Kidney glomerular epithelial cell (primary cell): ENCODE data around the gene EXOC5.
"Not testable (repeated sequence)": the region's sequence is repeated elsewhere in the genome, so short reads cannot be mapped to it uniquely, and the experiment has no call there.

Source experiments
- DNase-seq: peaks from one replicate; lab custom pipeline; 2025; lab: John Stamatoyannopoulos, UW

The EXOC5 gene

DNA sequence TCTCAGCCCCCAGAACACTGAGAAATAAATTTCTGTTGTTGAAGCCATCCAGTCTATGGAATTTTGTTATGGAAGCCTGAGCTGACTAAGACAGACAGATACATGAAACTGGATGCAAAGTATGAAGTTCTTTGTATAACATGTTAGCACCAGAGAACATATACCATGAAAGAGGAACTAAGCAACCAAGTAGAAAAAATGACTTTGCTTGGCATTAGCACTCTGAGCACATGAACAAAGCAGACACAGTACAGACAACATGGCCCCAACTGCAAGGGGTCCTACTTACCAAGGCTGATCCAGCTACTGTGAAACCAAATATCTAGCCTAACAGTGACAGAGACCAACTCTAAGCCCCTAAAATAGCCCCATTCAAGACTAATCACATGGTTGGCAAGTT lies 13.8 kb downstream of the EXOC5 start:
- no peak for DNase-seq

DNA sequence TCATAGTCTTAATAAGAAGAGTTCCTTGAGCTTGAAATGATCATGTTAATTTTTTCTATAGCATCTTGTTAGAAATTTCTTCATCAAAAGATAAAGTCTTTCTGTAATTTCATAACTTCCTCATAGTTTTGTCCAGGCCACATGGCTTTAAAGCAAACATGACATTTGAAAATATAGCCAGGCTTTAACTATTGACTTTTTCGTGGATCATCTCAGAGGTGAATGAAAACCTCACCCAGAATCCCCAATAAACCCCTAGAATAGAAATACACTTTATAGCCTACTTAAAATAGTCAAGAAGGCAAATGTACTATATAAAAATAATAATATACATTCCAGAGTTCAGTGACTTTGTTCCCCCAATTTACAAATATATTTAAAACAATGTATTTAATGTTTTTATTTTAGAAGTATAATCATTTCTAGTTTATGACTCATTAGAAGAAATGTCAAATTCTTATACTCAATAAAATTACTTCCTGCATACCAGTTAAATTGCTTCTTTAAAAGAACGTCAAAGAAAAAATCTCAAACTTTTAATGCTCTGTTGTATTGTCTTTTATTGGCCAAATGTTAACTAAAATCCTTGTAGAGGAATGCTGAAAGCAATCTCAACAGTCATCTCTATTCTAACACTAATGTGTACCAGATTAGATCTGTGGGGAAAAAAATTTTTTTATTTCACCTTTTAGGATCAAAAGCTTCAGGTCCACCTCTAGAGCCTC lies 21.6 kb downstream of the EXOC5 start:
- no peak for DNase-seq

DNA sequence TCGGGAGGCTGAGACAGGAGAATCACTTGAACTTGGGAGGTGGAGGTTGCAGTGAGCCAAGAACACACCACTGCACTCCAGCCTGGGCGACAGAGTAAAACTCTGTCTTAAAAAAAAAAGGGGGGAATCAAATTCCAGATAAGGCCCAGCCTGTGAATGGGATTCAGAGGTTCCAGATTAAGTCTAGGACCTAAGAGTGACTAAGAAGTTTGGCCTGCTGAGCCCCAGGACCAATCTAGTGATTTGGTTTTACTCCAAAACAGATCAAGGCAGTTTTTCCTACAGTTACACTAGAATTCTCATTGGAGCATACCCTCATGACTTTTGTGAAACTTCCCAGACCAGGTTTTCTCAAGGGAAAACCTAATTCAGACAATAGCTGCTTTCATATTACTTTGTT lies 22.8 kb downstream of the EXOC5 start:
- DNase-seq, result no peak

DNA sequence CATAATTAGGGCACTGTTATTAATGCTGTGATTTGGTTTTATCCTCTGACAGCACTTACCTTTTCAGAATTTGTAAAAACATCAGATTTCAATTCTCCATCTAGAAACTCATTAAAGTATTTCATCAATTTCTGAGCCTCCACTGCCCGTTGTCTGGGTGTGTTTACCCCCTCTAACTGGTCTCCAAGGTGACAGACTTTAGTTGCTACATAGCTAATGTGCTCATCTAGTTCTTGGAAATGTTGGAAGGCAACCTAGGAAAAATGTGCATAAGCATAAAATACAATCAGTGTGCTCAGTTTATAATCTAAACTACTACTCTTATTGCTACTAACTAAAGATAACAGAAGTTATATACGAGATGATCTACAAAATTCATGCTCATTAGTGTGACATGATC lies 24.6 kb downstream of the EXOC5 start:
- DNase-seq, result no peak

DNA sequence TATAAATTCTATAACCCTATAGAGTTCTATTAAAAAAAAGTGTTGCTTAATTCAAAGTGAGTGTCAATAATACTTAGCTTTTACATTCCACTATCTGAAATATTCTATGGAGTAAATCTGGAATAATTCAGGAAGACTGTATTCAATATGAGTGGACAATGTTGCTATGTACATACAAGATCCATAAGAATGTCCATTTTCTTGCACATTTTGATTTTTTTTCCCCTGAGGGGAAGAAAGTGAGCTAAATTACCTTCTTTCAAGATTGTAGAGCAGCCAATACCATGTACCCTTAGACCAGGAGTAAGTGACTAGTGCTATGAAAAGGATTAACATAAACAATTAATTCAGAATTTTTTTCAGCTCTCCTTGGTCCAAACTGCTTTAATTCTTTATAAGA lies 25.4 kb downstream of the EXOC5 start:
- no peak for DNase-seq

- DNase-seq, result not testable (repeated sequence)
Observed at GRCh38 chr14:57240115-57240514, 28.6 kb downstream of the EXOC5 start.

- no peak for DNase-seq
Observed at GRCh38 chr14:57232006-57232405, 36.7 kb downstream of the EXOC5 start.

- DNase-seq, result not testable (repeated sequence)
Observed at GRCh38 chr14:57228320-57228719, 40.4 kb downstream of the EXOC5 start.

GRCh38 chr14:57227083-57227482 lies 41.6 kb downstream of the EXOC5 start:
- no peak for DNase-seq

- DNase-seq, result no peak
Observed at GRCh38 chr14:57221931-57222330, 46.8 kb downstream of the EXOC5 start.

DNA sequence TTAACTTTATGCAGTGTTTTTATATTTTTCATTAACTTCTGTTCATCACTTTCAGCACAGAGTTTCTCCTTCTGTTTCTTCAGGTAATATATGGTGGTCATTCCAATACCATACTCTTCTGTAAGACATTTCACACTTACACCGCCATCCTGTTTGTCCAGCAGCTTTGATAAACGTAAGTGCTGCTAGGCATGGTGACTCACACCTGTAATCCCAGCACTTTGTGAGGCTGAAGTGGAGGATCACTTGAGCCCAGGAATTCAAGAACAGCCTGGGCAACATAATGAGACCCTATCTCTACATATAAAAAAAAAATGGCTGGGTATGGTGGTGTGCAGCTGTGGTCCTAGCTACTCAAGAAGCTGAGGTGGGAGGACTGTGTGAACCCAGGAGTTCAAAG lies 55.8 kb downstream of the EXOC5 start:
- DNase-seq, result no peak

- peak; percentile 30 for DNase-seq
Observed at GRCh38 chr14:57209561-57209960, 59.1 kb downstream of the EXOC5 start.

DNA sequence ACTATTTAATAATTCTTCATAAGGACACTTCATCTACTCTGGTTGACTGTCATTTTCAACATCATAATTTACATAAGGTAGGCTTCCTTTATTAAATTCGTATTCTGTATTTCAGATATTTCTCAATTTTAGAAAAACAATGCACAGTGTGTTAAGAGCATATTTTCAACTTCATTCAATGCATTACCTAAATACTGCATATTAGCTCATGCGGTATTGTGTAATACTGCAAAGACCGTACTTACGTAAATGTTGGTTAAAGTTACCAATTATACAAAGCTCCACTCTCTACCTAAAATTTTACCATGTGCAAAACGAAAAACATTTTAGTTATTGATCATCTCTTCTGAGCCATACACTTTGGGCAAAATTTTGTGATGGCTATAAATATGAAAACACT lies 62.8 kb downstream of the EXOC5 start:
- no peak for DNase-seq

- DNase-seq, result not testable (repeated sequence)
Observed at GRCh38 chr14:57202672-57203071, 66.0 kb downstream of the EXOC5 start.

DNA sequence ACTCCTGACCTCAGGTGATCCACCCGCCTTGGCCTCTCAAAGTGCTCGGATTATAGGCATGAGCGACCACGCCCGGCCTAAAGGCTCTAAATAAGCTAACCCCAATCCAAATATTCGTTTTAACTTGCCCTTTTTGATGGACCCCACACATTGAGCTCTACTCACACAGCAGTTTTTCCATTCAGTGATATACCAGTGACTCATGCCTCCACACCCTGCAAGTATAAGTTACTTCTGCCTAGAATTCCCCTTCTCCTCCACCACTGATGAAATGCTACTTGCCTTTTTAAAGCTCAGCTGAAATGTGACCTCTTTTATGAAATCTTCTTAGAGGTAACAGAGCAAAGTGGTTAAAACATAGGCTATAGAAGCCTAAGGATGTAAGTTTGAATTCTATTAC lies 68.8 kb downstream of the EXOC5 start:
- peak; percentile 21 for DNase-seq

DNA sequence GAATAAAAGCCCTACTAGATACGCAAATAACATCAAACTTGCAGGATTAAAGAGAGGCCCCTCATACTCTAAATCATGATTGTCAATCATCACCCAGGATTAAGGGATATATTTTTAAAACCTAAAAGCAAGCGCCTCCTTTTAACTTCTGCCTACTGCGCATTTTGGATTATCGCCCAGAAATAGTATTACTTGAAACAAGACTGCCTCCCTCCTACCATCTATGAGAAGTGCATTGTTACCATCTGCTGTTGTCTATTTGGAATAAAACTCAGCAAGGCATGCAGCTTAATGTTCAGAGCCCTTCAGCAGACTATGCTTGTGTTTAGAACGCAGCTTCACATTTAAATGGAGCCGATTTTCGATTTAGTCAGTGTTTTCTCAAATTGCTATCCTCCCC lies 79.6 kb downstream of the EXOC5 start:
- DNase-seq, result no peak

DNA sequence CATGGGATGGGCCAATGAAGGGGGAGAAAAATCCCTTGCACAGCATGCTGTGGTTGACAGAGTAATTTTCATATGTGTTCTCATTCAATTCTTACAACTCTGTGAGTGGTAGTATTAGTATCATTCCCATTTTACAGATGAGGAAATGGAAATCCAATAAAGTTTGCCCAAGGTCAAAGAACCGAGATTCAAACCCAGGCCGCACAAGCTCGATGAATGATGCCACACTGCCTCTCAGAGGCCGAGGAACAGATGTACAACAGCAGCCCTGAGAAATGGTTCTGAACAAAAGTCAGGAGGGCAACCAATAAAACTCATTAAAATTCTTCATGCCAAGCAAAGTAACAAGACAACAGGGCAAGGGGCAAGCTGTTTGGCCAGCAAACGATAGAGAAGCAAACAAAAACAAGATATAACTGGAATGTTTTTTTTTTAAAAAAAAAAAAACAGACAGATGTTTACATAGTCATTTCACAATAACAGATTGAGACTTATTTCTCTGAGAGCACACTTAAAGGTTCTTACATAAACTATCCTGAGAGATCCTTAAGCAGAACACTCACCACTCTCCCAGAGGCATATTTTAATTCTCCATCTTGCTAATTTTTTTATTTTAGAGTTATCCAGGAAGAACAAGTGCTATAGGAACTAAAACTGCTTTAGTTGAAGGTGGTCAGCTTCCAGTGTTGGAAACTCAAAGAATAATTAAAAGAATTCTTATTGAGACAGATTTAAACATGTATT lies 85.8 kb downstream of the EXOC5 start:
- DNase-seq, result peak; percentile 25

- DNase-seq, result no peak
Observed at GRCh38 chr14:57179273-57179672, 89.4 kb downstream of the EXOC5 start.

DNA sequence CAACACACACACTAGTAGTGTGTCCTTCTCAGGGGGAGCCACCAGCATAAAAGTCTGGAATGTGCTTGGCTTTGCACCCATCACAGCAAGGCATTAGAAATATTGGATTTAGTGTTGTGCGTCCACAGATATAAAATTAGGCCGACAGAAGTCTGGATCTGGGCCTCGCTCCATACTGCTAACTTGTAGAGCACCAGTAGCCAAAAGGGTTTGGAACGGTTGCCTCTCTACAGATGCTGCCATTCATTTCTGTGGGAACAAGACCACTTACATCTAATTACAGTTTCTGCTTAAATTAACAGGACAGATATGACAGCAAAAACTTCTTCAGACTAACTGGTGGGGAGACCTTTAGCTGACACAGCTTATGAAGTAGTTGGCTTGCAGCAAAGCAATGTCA lies 94.2 kb downstream of the EXOC5 start:
- no peak for DNase-seq

- no peak for DNase-seq
Observed at GRCh38 chr14:57171903-57172302, 96.8 kb downstream of the EXOC5 start.

GRCh38 chr14:57171363-57171762 lies 97.3 kb downstream of the EXOC5 start:
- DNase-seq, result no peak

GRCh38 chr14:57169901-57170300 lies 98.8 kb downstream of the EXOC5 start:
- no peak for DNase-seq

DNA sequence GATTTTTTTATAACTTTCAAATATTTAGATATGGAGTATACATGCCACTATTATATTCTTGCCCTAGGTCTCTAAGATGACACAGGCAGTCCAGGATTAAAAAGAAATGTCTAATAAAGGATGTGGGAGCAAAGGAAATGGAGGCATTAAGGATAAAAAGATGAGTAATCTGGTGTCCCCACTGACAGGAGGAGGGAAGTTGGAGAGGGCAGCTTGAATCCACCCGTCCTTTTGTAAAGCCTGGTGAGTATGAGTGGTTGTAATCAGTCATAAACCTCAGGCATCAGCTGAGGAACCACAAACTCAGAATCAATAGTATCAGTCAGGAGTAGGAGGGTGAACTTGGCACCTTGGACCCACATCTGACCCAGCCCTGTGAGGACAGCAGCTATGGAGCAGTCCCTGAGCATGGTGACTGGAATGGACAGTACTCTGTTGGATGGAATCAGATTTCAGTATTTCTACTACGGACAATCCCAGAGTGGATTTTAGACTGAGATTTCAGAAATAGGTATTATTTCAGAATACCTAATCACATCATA lies 100.5 kb downstream of the EXOC5 start:
- no peak for DNase-seq
